Renal pelvis (tissue), 4 donors: ENCODE results near the gene ZSWIM6. TPM values are rescaled to one million over a fixed set of nuclear protein-coding genes. Genes with fewer than 3 reads are reported as not detected.
"Not testable (repeated sequence)": the region's sequence is repeated elsewhere in the genome, so short reads cannot be mapped to it uniquely, and the experiment has no call there.

Experiments used
- DNase-seq: peaks from one replicate; pipeline ENCODE4 v3.0.0-alpha.2; 2013
- polyA plus RNA-seq, 3 donors: library from polyadenylated mRNA; unstranded; fragments of 120-200 nt; gene quantifications; one replicate each; pipeline ENCODE4 v1.2.1, GENCODE V29; 2013; ENCODE audit not compliant: insufficient read length in 3 of 3

Gene ZSWIM6
- polyA plus RNA-seq, 3 donors, result 25.5 to 31.7 (median 30.0) TPM

GRCh38 chr5:61405511-61406295, 73.6 kb downstream of the ZSWIM6 start:
- DNase-seq, result no peak

GRCh38 chr5:61406497-61406896, 74.4 kb downstream of the ZSWIM6 start:
- not testable (repeated sequence) for DNase-seq

GRCh38 chr5:61407706-61408270, 75.7 kb downstream of the ZSWIM6 start:
- DNase-seq, result no peak

GRCh38 chr5:61408476-61409168, 76.6 kb downstream of the ZSWIM6 start:
- DNase-seq, result peak; percentile 99

- peak; percentile 65 for DNase-seq
Measured at GRCh38 chr5:61409568-61409967, 77.5 kb downstream of the ZSWIM6 start.

- DNase-seq, result no peak
Measured at GRCh38 chr5:61410811-61411210, 78.8 kb downstream of the ZSWIM6 start.

- DNase-seq, result no peak
Measured at GRCh38 chr5:61412361-61412760, 80.3 kb downstream of the ZSWIM6 start.

GRCh38 chr5:61413205-61413604, 81.1 kb downstream of the ZSWIM6 start:
- DNase-seq, result not testable (repeated sequence)

GRCh38 chr5:61414806-61415205, 82.7 kb downstream of the ZSWIM6 start:
- no peak for DNase-seq

GRCh38 chr5:61416010-61416409, 84.0 kb downstream of the ZSWIM6 start:
- no peak for DNase-seq

GRCh38 chr5:61416420-61416819, 84.4 kb downstream of the ZSWIM6 start:
- DNase-seq, result no peak

- DNase-seq, result no peak
Measured at GRCh38 chr5:61417340-61417739, 85.3 kb downstream of the ZSWIM6 start.

- DNase-seq, result no peak
Measured at GRCh38 chr5:61417851-61418250, 85.8 kb downstream of the ZSWIM6 start.

- no peak for DNase-seq
Measured at GRCh38 chr5:61419106-61419505, 87.0 kb downstream of the ZSWIM6 start.

GRCh38 chr5:61420016-61420415, 88.0 kb downstream of the ZSWIM6 start:
- no peak for DNase-seq

- DNase-seq, result not testable (repeated sequence)
Measured at GRCh38 chr5:61421262-61421661, 89.2 kb downstream of the ZSWIM6 start.

- DNase-seq, result no peak
Measured at GRCh38 chr5:61423487-61424145, 91.6 kb downstream of the ZSWIM6 start.

- DNase-seq, result no peak
Measured at GRCh38 chr5:61425918-61426317, 93.9 kb downstream of the ZSWIM6 start.

- no peak for DNase-seq
Measured at GRCh38 chr5:61429906-61430305, 97.8 kb downstream of the ZSWIM6 start.

- DNase-seq, result peak; percentile 38
Measured at GRCh38 chr5:61431923-61432620, 100.0 kb downstream of the ZSWIM6 start.

- DNase-seq, result no peak
Measured at GRCh38 chr5:61435368-61435767, 103.3 kb downstream of the ZSWIM6 start.
